IMR-90 (cell line): Measurements from ENCODE around the gene GLIS1. TPM values are rescaled to one million over a fixed set of nuclear protein-coding genes. Genes with fewer than 3 reads are reported as not detected.

Experiments used
- ATAC-seq: fragments of 200-7000 bp; cut with Tn5 transposase; 2 replicates; pipeline ENCODE4 v1.9.1; 2020; ENCODE audit warnings: low read depth, mild to moderate bottlenecking, moderate library complexity
- BruUV-seq: library from RNA; stranded (reverse); fragments of 400-500 nt; replicated peaks from 2 replicates; lab custom pipeline; 2021; lab: Mats Ljungman, UMichigan
- CTCF ChIA-PET: fragments of 300-600 bp; formaldehyde crosslinking; extraction: SDS; loops from one replicate; lab custom pipeline; 2021; ENCODE audit warnings: antibody characterized with exemption; lab: Yijun Ruan, JAX
- POLR2A ChIA-PET: fragments of 300-600 bp; sonication (Branson Sonifier 250); formaldehyde crosslinking; loops from one replicate; lab custom pipeline; 2022; ENCODE audit warnings: antibody characterized with exemption; ENCODE audit not compliant: unreplicated experiment; lab: Charles Lee
- DNase-seq: peaks from one replicate; pipeline ENCODE4 v3.0.0; 2013
- H2AFZ ChIP-seq: replicated peaks from 2 replicates; pipeline ENCODE3; 2013; ENCODE audit warnings: low read length, mild to moderate bottlenecking; ENCODE audit not compliant: poor library complexity
- H2AK5ac ChIP-seq: 2 replicates; pipeline ENCODE4 v1.6.1; 2013; ENCODE audit warnings: low read depth, low read length, inconsistent platforms
- H2AK9ac ChIP-seq: replicated peaks from 2 replicates; pipeline ENCODE3; 2013; ENCODE audit warnings: mild to moderate bottlenecking, low read depth, low read length, moderate library complexity; ENCODE audit not compliant: poor library complexity
- H2BK120ac ChIP-seq: 2 replicates; pipeline ENCODE4 v1.6.1; 2013; ENCODE audit warnings: low read depth, low read length, inconsistent platforms
- H2BK15ac ChIP-seq: 3 replicates; pipeline ENCODE4 v1.6.1; 2013; ENCODE audit warnings: low read depth, low read length, inconsistent platforms
- H2BK20ac ChIP-seq: 2 replicates; pipeline ENCODE4 v1.6.1; 2013; ENCODE audit warnings: low read depth, mild to moderate bottlenecking, inconsistent platforms, low read length, moderate library complexity
- H2BK5ac ChIP-seq: 2 replicates; pipeline ENCODE4 v1.6.1; 2013; ENCODE audit warnings: mild to moderate bottlenecking, low read depth, low read length, inconsistent platforms; ENCODE audit not compliant: poor library complexity, severe bottlenecking
- H3K14ac ChIP-seq: replicated peaks from 2 replicates; pipeline ENCODE4 v1.6.1; 2013; ENCODE audit warnings: low read depth, low read length, inconsistent platforms
- H3K18ac ChIP-seq: 2 replicates; pipeline ENCODE4 v1.6.1; 2013; ENCODE audit warnings: low read depth, low read length, control low read depth
- H3K23ac ChIP-seq: 2 replicates; pipeline ENCODE4 v1.6.1; 2013; ENCODE audit warnings: low read depth, low read length, inconsistent platforms
- H3K27ac ChIP-seq: 2 replicates; pipeline ENCODE4 v1.5.1; 2013; ENCODE audit warnings: mild to moderate bottlenecking, control low read depth, low read length; ENCODE audit not compliant: insufficient read depth
- H3K27me3 ChIP-seq: 2 replicates; pipeline ENCODE4 v1.6.1; 2013; ENCODE audit warnings: low read length; ENCODE audit not compliant: control insufficient read depth, insufficient read depth
- H3K36me3 ChIP-seq: 2 replicates; pipeline ENCODE4 v1.6.1; 2013; ENCODE audit warnings: low read length, mixed read lengths; ENCODE audit not compliant: control insufficient read depth, insufficient read depth
- H3K4ac ChIP-seq: 2 replicates; pipeline ENCODE4 v1.6.1; 2013; ENCODE audit warnings: low read depth, low read length, inconsistent platforms
- H3K4me1 ChIP-seq: 2 replicates; pipeline ENCODE4 v1.6.1; 2013; ENCODE audit warnings: low read length, mixed read lengths; ENCODE audit not compliant: control insufficient read depth, insufficient read depth
- H3K4me2 ChIP-seq: 2 replicates; pipeline ENCODE4 v1.6.1; 2013; ENCODE audit warnings: low read depth, mild to moderate bottlenecking, control low read depth, low read length, moderate library complexity
- H3K4me3 ChIP-seq: 2 replicates; pipeline ENCODE4 v1.5.1; 2013; ENCODE audit warnings: low read depth, mild to moderate bottlenecking, control low read depth, low read length, moderate library complexity; ENCODE audit not compliant: insufficient read depth
- H3K56ac ChIP-seq: 2 replicates; pipeline ENCODE4 v1.6.1; 2013; ENCODE audit warnings: low read length, inconsistent platforms; ENCODE audit not compliant: insufficient read depth; ENCODE audit errors: extremely low read depth
- H3K79me1 ChIP-seq, 2 experiments: 2 replicates each; pipeline ENCODE4 v1.6.1; 2013; ENCODE audit warnings: low read length in 2 of 2, inconsistent platforms in 1 of 2, low read depth in 1 of 2
- H3K9ac ChIP-seq: 2 replicates; pipeline ENCODE4 v1.6.1; 2013; ENCODE audit warnings: low read depth, low read length, control low read depth
- H3K9me1 ChIP-seq: 2 replicates; pipeline ENCODE4 v1.6.1; 2013; ENCODE audit warnings: low read length, inconsistent platforms; ENCODE audit not compliant: insufficient read depth
- H3K9me3 ChIP-seq: 2 replicates; pipeline ENCODE4 v1.6.1; 2013; ENCODE audit warnings: low read length; ENCODE audit not compliant: control insufficient read depth, insufficient read depth
- H4K20me1 ChIP-seq: 2 replicates; pipeline ENCODE4 v1.6.1; 2013; ENCODE audit warnings: low read length, inconsistent platforms; ENCODE audit not compliant: insufficient read depth
- H4K5ac ChIP-seq: 2 replicates; pipeline ENCODE4 v1.6.1; 2013; ENCODE audit warnings: mild to moderate bottlenecking, low read depth, low read length, control low read depth
- H4K8ac ChIP-seq, 2 experiments: 2 replicates each; pipeline ENCODE4 v1.6.1; 2013; ENCODE audit warnings: low read depth in 2 of 2, low read length in 2 of 2, control low read depth in 1 of 2, inconsistent platforms in 1 of 2
- H4K91ac ChIP-seq: 2 replicates; pipeline ENCODE4 v1.6.1; 2013; ENCODE audit warnings: low read depth, low read length, inconsistent platforms; ENCODE audit not compliant: insufficient read depth
- BHLHE40 ChIP-seq: fragments of 150-350 bp; IDR thresholded peaks from 2 replicates; pipeline ENCODE4 v1.6.1; 2016; ENCODE audit warnings: mild to moderate bottlenecking, low read depth, low read length
- CEBPB ChIP-seq: IDR thresholded peaks from 2 replicates; pipeline ENCODE4 v1.6.1; 2012; ENCODE audit warnings: low read depth, low read length, improper control_type of control experiment
- CHD1 ChIP-seq: IDR thresholded peaks from 2 replicates; pipeline ENCODE4 v1.6.1; 2012; ENCODE audit warnings: low read depth, low read length, improper control_type of control experiment
- FOS ChIP-seq: fragments of 150-350 bp; IDR thresholded peaks from 2 replicates; pipeline ENCODE4 v1.6.1; 2016; ENCODE audit warnings: low read depth, low read length
- MAFK ChIP-seq: IDR thresholded peaks from 2 replicates; pipeline ENCODE4 v1.6.1; 2012; ENCODE audit warnings: low read depth, low read length, improper control_type of control experiment
- MAZ ChIP-seq: IDR thresholded peaks from 2 replicates; pipeline ENCODE4 v1.6.1; 2012; ENCODE audit warnings: low read depth, mild to moderate bottlenecking, low read length, improper control_type of control experiment, moderate library complexity, borderline replicate concordance
- MXI1 ChIP-seq: IDR thresholded peaks from 2 replicates; pipeline ENCODE4 v1.6.1; 2012; ENCODE audit warnings: low read depth, mild to moderate bottlenecking, low read length, moderate library complexity, borderline replicate concordance
- NFE2L2 ChIP-seq: fragments of 150-350 bp; IDR thresholded peaks from 2 replicates; pipeline ENCODE4 v1.6.1; 2016; ENCODE audit warnings: low read depth, mild to moderate bottlenecking, low read length
- POLR2A ChIP-seq: IDR thresholded peaks from 2 replicates; pipeline ENCODE4 v1.6.1; 2012; ENCODE audit warnings: mild to moderate bottlenecking, low read depth, low read length
- RAD21 ChIP-seq: IDR thresholded peaks from 2 replicates; pipeline ENCODE4 v1.6.1; 2012; ENCODE audit warnings: low read length, improper control_type of control experiment
- RCOR1 ChIP-seq: IDR thresholded peaks from 2 replicates; pipeline ENCODE4 v1.6.1; 2012; ENCODE audit warnings: mild to moderate bottlenecking, low read length, improper control_type of control experiment; ENCODE audit not compliant: insufficient replicate concordance
- RFX5 ChIP-seq: IDR thresholded peaks from 2 replicates; pipeline ENCODE4 v1.8.0; 2012; ENCODE audit warnings: low read depth, mild to moderate bottlenecking, low read length, moderate library complexity
- SMC3 ChIP-seq: fragments of 150-350 bp; IDR thresholded peaks from 2 replicates; pipeline ENCODE4 v1.6.1; 2016; ENCODE audit warnings: low read depth, mild to moderate bottlenecking, antibody characterized with exemption, low read length, moderate library complexity
- WGBS, 2 experiments: methylation state at CpG; one replicate each; pipeline versions ENCODE4 v1.1.5 to v1.1.7; 2013; ENCODE audit warnings: missing lambda C conversion rate in 2 of 2; ENCODE audit not compliant: insufficient read length in 1 of 2; ENCODE audit errors: extremely low coverage in 2 of 2; 5-methylcytosine and 5-hydroxymethylcytosine counted together
- dilution Hi-C: fragments of 300-500 bp; cut with HindIII; formaldehyde crosslinking; loops from one replicate; pipeline ENCODE4 v1.14.3; 2018; ENCODE audit warnings: low sequenced_read_pairs; ENCODE audit not compliant: unreplicated experiment
- in situ Hi-C: fragments of 300-500 bp; cut with MboI; formaldehyde crosslinking; loops from 3 replicates; pipeline ENCODE4 v1.14.3; 2019; ENCODE audit warnings: low sequenced_read_pairs, inconsistent platforms, mixed read lengths
- intact Hi-C: fragments of 100-400 bp; cut with micrococcal nuclease; formaldehyde crosslinking; loops from 2 replicates; pipeline ENCODE4 v1.10.0; 2022
- polyA plus RNA-seq, 3 experiments: library from polyadenylated mRNA; depleted of rRNA; stranded (reverse); fragments of >200 nt; gene quantifications; 2 replicates each; pipeline ENCODE4 v1.2.3, GENCODE V29; 2012; ENCODE audit warnings: low replicate concordance in 1 of 3
- total RNA-seq: library from RNA; depleted of rRNA; stranded (reverse); fragments of >200 nt; gene quantifications from 2 replicates; pipeline ENCODE4 v1.2.3, GENCODE V29; 2012
- TF ChIP-seq, protein P1 (sequence below): fragments of 150-350 bp; IDR thresholded peaks from 2 replicates; pipeline ENCODE4 v1.6.1; 2017; ENCODE audit warnings: mild to moderate bottlenecking, antibody characterized with exemption, low read length, low read depth
- TF ChIP-seq, protein P2 (sequence below): fragments of 150-350 bp; IDR thresholded peaks from 2 replicates; pipeline ENCODE4 v1.6.1; 2016; ENCODE audit warnings: low read depth, mild to moderate bottlenecking, low read length, moderate library complexity, borderline replicate concordance
- TF ChIP-seq, protein P3 (sequence below): conservative IDR thresholded peaks from 2 replicates; pipeline ENCODE4 v1.5.1; 2012; ENCODE audit warnings: mild to moderate bottlenecking, low read depth, low read length, improper control_type of control experiment

GLIS1 gene
- total and polyA plus RNA-seq, 2 of the 4 experiments (the other 2 are of a cell fraction): 0.18 to 2.3 TPM

DNA sequence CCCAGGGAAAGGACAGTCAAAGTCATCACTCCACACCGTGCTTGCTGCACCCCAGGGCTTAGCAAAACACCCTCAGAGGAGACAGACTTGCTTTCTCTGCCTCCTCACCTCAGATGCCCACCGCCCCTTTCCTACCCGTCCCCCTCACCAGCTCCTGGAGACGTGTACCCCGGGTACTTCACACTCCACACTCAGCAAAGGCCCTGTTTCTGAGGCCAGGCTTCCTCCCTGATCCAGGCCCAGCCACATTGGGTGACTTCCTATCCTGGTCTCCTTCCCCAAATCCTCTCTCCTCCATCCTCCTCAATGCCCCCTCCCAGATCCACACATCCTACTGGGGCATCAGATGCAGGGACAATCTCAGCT is 163.0 kb downstream of the GLIS1 start:
- Histone ChIP-seq H3K14ac (no peak overlapping the region), H2AK9ac (no peak overlapping the region), H3K27me3 (no peaks in the 10 kb centered on the region), H3K18ac (no peak overlapping the region), H4K20me1 (peaks cover 4% of the 10 kb centered on the region; the same call in 1 of the 2 replicates), H3K27ac (no peak overlapping the region), H3K9me3 (no peaks in the 10 kb centered on the region), H2BK15ac (no peak overlapping the region), H3K56ac (no peak overlapping the region), H3K9ac (no peak overlapping the region), H3K4me2 (no peak overlapping the region), H3K36me3 (no peaks in the 10 kb centered on the region), H2BK5ac (no peak overlapping the region), H3K79me1 (no peaks in the 10 kb centered on the region), H3K9me1 (peaks cover 15% of the 10 kb centered on the region), H3K4me3 (no peak overlapping the region), H2BK120ac (no peak overlapping the region), H3K4ac (no peak overlapping the region), H2AK5ac (no peak overlapping the region), H4K91ac (no peak overlapping the region), H3K4me1 (peaks cover 12% of the 10 kb centered on the region), H3K23ac (no peak overlapping the region), H4K8ac (no peak overlapping the region), H4K5ac (no peak overlapping the region), H2AFZ (no peak overlapping the region), H2BK20ac (no peak overlapping the region)
- no TSS peak for BruUV-seq
- ChIA-PET POLR2A (no interaction called here), CTCF (no interaction called here)
- 77% methylated on average over 4 of the region's 5 CpGs; no CpG with 5 or more reads in 1 of the 2 experiments for WGBS, 2 experiments
- no peak for ATAC-seq
- dilution Hi-C loops: no loop called here
- no peak for DNase-seq
- intact Hi-C loops: no loop called here
- no peak for TF ChIP-seq MAZ
- TF ChIP-seq, protein P1, sequence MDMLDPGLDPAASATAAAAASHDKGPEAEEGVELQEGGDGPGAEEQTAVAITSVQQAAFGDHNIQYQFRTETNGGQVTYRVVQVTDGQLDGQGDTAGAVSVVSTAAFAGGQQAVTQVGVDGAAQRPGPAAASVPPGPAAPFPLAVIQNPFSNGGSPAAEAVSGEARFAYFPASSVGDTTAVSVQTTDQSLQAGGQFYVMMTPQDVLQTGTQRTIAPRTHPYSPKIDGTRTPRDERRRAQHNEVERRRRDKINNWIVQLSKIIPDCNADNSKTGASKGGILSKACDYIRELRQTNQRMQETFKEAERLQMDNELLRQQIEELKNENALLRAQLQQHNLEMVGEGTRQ: no peak
- no peak for TF ChIP-seq SMC3
- TF ChIP-seq FOS: no peak
- no peak for TF ChIP-seq POLR2A
- no peak for TF ChIP-seq NFE2L2
- no peak for TF ChIP-seq MXI1
- TF ChIP-seq MAFK: no peak
- no peak for TF ChIP-seq BHLHE40
- TF ChIP-seq, protein P2, sequence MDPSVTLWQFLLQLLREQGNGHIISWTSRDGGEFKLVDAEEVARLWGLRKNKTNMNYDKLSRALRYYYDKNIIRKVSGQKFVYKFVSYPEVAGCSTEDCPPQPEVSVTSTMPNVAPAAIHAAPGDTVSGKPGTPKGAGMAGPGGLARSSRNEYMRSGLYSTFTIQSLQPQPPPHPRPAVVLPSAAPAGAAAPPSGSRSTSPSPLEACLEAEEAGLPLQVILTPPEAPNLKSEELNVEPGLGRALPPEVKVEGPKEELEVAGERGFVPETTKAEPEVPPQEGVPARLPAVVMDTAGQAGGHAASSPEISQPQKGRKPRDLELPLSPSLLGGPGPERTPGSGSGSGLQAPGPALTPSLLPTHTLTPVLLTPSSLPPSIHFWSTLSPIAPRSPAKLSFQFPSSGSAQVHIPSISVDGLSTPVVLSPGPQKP: no peak
- TF ChIP-seq RAD21: no peak
- TF ChIP-seq, protein P3, sequence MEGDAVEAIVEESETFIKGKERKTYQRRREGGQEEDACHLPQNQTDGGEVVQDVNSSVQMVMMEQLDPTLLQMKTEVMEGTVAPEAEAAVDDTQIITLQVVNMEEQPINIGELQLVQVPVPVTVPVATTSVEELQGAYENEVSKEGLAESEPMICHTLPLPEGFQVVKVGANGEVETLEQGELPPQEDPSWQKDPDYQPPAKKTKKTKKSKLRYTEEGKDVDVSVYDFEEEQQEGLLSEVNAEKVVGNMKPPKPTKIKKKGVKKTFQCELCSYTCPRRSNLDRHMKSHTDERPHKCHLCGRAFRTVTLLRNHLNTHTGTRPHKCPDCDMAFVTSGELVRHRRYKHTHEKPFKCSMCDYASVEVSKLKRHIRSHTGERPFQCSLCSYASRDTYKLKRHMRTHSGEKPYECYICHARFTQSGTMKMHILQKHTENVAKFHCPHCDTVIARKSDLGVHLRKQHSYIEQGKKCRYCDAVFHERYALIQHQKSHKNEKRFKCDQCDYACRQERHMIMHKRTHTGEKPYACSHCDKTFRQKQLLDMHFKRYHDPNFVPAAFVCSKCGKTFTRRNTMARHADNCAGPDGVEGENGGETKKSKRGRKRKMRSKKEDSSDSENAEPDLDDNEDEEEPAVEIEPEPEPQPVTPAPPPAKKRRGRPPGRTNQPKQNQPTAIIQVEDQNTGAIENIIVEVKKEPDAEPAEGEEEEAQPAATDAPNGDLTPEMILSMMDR: no peak
- no peak for TF ChIP-seq RFX5
- TF ChIP-seq CEBPB: no peak
- no peak for TF ChIP-seq RCOR1
- no peak for TF ChIP-seq CHD1
- in situ Hi-C loops: no loop called here
